Liver (tissue), 9 donors: Measurements from ENCODE around the gene LRGUK. TPM values are rescaled to one million over a fixed set of nuclear protein-coding genes. Genes with fewer than 3 reads are reported as not detected.

Source experiments
- DNase-seq: peaks from one replicate; pipeline ENCODE4 v3.0.0-alpha.2; 2017; ENCODE audit warnings: low spot score
- H3K27ac ChIP-seq, 2 donors: one replicate each; pipeline ENCODE4 v1.7.0; 2013; ENCODE audit warnings: inconsistent platforms in 2 of 2, low read length in 2 of 2, control low read depth in 1 of 2, low read depth in 1 of 2, mild to moderate bottlenecking in 1 of 2
- H3K27me3 ChIP-seq, 4 donors: one replicate each; pipeline versions ENCODE4 v1.6.1 to v1.7.0; 2013; ENCODE audit warnings: low read length in 3 of 4, inconsistent platforms in 1 of 4, mild to moderate bottlenecking in 1 of 4, moderate library complexity in 1 of 4; ENCODE audit not compliant: control insufficient read depth in 4 of 4, insufficient read depth in 4 of 4
- H3K36me3 ChIP-seq, 4 donors: one replicate each; pipeline versions ENCODE4 v1.6.1 to v1.7.0; 2013; ENCODE audit warnings: low read length in 3 of 4, mild to moderate bottlenecking in 3 of 4, low read depth in 1 of 4, moderate library complexity in 1 of 4; ENCODE audit not compliant: control insufficient read depth in 4 of 4, insufficient read depth in 3 of 4
- H3K4me1 ChIP-seq, 4 donors: one replicate each; pipeline versions ENCODE4 v1.6.1 to v1.7.0; 2013; ENCODE audit warnings: low read length in 3 of 4, mild to moderate bottlenecking in 3 of 4, moderate library complexity in 1 of 4; ENCODE audit not compliant: control insufficient read depth in 4 of 4, insufficient read depth in 4 of 4
- H3K4me3 ChIP-seq, 3 donors: one replicate each; pipeline versions ENCODE4 v1.6.1 to v1.7.0; 2013; ENCODE audit warnings: low read length in 3 of 3, control low read depth in 1 of 3, low read depth in 1 of 3, mild to moderate bottlenecking in 1 of 3
- H3K9ac ChIP-seq, 2 donors: one replicate each; pipeline ENCODE4 v1.7.0; 2013; ENCODE audit warnings: low read length in 2 of 2, mild to moderate bottlenecking in 2 of 2, moderate library complexity in 2 of 2, control low read depth in 1 of 2, low read depth in 1 of 2
- H3K9me3 ChIP-seq, 4 donors: one replicate each; pipeline versions ENCODE4 v1.6.1 to v1.7.0; 2013; ENCODE audit warnings: low read length in 3 of 4; ENCODE audit not compliant: control insufficient read depth in 4 of 4
- CTCF ChIP-seq: fragments of 150-350 bp; IDR thresholded peaks from 2 replicates; pipeline ENCODE4 v1.5.1; 2017; ENCODE audit warnings: improper control_type of control experiment, low read depth, low read length; ENCODE audit not compliant: missing input control
- EGR1 ChIP-seq, 2 donors: IDR thresholded peaks; 2 replicates each; pipeline ENCODE4 v1.6.1; 2016 to 2018; ENCODE audit warnings: antibody characterized with exemption in 2 of 2, low read depth in 2 of 2
- FOXA1 ChIP-seq: IDR thresholded peaks from 2 replicates; pipeline ENCODE4 v1.6.1; 2016; ENCODE audit warnings: antibody characterized with exemption
- FOXA2 ChIP-seq: IDR thresholded peaks from 2 replicates; pipeline ENCODE4 v1.6.1; 2016; ENCODE audit warnings: antibody characterized with exemption
- GABPA ChIP-seq, 2 donors: IDR thresholded peaks in 1 of 2; conservative IDR thresholded peaks in 1 of 2; 2 replicates each; pipeline ENCODE4 v1.6.1; 2016; ENCODE audit warnings: antibody characterized with exemption in 2 of 2, mild to moderate bottlenecking in 1 of 2, moderate library complexity in 1 of 2
- HNF4A ChIP-seq, 2 donors: conservative IDR thresholded peaks; 2 replicates each; pipeline ENCODE4 v1.6.1; 2016; ENCODE audit warnings: antibody characterized with exemption in 2 of 2, mild to moderate bottlenecking in 2 of 2
- HNF4G ChIP-seq: IDR thresholded peaks from 2 replicates; pipeline ENCODE4 v1.6.1; 2016; ENCODE audit warnings: antibody characterized with exemption
- JUND ChIP-seq, 2 donors: IDR thresholded peaks; 2 replicates each; pipeline ENCODE4 v1.6.1; 2016; ENCODE audit warnings: antibody characterized with exemption in 2 of 2
- NR2F2 ChIP-seq: IDR thresholded peaks from 2 replicates; pipeline ENCODE4 v1.6.1; 2016; ENCODE audit warnings: antibody characterized with exemption
- RAD21 ChIP-seq, 2 donors: IDR thresholded peaks; 2 replicates each; pipeline ENCODE4 v1.6.1; 2016; ENCODE audit warnings: antibody characterized with exemption in 2 of 2, mild to moderate bottlenecking in 2 of 2
- RXRA ChIP-seq, 2 donors: IDR thresholded peaks; 2 replicates each; pipeline ENCODE4 v1.6.1; 2017 to 2018; ENCODE audit warnings: antibody characterized with exemption in 2 of 2, mild to moderate bottlenecking in 1 of 2
- SP1 ChIP-seq: IDR thresholded peaks from 2 replicates; pipeline ENCODE4 v1.6.1; 2018; ENCODE audit warnings: antibody characterized with exemption, mild to moderate bottlenecking
- TAF1 ChIP-seq: conservative IDR thresholded peaks from 2 replicates; pipeline ENCODE4 v1.6.1; 2016; ENCODE audit warnings: antibody characterized with exemption, mild to moderate bottlenecking
- ZBTB33 ChIP-seq: IDR thresholded peaks from 2 replicates; pipeline ENCODE4 v1.6.1; 2016; ENCODE audit warnings: antibody characterized with exemption
- WGBS: extraction: QIAGEN DNeasy Blood & Tissue Kit; methylation state at CpG from one replicate; pipeline ENCODE4 v1.1.7; 2013; 5-methylcytosine and 5-hydroxymethylcytosine counted together
- polyA plus RNA-seq, 2 donors: library from polyadenylated mRNA; stranded (reverse) in 1 of 2; unstranded in 1 of 2; fragments of 200-250 nt in 1 of 2; fragments of >200 nt in 1 of 2; fragmentation: Nextera tagmentation in 1 of 2; extraction: Ambion mirVana in 1 of 2; gene quantifications; one replicate each; pipeline versions ENCODE4 v1.2.1 to v1.2.3, GENCODE V29; 2013 to 2015
- total RNA-seq, 2 donors: library from RNA; depleted of rRNA; stranded (reverse); fragments of >200 nt; gene quantifications; one replicate each; pipeline ENCODE4 v1.2.3, GENCODE V29; 2014
- TF ChIP-seq, protein P1 (sequence below): IDR thresholded peaks from 2 replicates; pipeline ENCODE4 v1.6.1; 2016; ENCODE audit warnings: antibody characterized with exemption
- TF ChIP-seq, protein P2 (sequence below): IDR thresholded peaks from 2 replicates; pipeline ENCODE4 v1.6.1; 2016; ENCODE audit warnings: antibody characterized with exemption
- donor health status: healthy.
- donor health status: healthy.
- donor health status: healthy.
- donor health status: healthy.
- donor health status: healthy.

Gene LRGUK
- total and polyA plus RNA-seq, 4 donors = 0.03 to 0.50 (median 0.12) TPM

DNA sequence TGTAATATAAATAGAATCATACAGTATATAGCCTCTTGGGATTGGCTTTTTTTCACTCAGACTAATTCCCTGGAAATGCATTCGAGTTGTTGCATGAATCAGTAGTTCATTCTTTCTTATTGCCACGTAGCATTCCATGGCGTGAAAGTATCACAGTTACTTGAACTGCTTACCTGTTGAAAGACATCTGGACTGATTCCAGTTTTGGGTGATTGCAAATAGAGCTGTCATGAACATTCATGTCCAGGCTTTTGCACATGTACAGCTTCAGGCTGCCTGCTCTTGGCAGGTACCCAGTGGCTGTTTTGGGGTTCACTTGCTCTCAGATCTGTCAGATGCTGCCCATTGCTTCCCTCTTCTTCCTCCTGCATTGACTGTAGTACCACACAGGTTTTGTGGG lies 54.9 kb downstream of the LRGUK start:
- no peaks in the 10 kb centered on the region for H3K4me1 ChIP-seq
- no peak for DNase-seq
- H3K36me3 ChIP-seq = no peaks in the 10 kb centered on the region
- no peaks in the 10 kb centered on the region for H3K27me3 ChIP-seq
- no peak overlapping the region for H3K4me3 ChIP-seq
- H3K9me3 ChIP-seq = no peaks in the 10 kb centered on the region
- WGBS = 58% methylated on average over 3 of the region's 3 CpGs
- no peak overlapping the region for H3K9ac ChIP-seq
- no peak overlapping the region for H3K27ac ChIP-seq
- TF ChIP-seq EGR1 (IDR thresholded peaks at IDR 0.05; ENCODE audit: low read depth in 2 of 2) (no peak), JUND (IDR thresholded peaks at IDR 0.05) (no peak), GABPA (IDR thresholded peaks at IDR 0.05 in 1 of 2, conservative IDR thresholded peaks at IDR 0.05 in 1 of 2) (no peak), TAF1 (no peak), FOXA1 (no peak), HNF4G (no peak)
- TF ChIP-seq, protein P1, sequence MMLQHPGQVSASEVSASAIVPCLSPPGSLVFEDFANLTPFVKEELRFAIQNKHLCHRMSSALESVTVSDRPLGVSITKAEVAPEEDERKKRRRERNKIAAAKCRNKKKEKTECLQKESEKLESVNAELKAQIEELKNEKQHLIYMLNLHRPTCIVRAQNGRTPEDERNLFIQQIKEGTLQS = no peak
- TF ChIP-seq, protein P2, sequence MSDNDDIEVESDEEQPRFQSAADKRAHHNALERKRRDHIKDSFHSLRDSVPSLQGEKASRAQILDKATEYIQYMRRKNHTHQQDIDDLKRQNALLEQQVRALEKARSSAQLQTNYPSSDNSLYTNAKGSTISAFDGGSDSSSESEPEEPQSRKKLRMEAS = no peak

DNA sequence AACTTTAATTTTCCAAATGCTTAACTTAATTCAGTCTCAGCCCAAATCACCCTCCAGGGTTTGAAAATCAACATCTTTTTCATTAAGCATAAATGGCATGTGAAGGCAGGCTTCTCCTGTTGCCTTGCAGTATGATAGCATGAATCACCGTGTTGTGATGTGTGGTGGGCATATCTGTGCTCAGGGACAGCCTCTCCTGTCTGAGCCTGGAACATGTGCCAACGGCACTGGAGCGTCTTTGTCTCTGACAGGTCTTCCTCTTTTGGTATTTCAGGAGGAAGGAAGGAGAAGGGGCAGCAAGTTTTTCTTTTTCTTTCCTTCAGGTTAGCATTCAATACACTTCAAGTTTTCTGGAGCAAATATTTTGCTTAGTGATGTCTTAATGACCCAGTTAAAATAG lies 57.6 kb downstream of the LRGUK start:
- no peak for DNase-seq
- no peaks in the 10 kb centered on the region for H3K36me3 ChIP-seq
- H3K9ac ChIP-seq = no peak overlapping the region
- WGBS = 83% methylated on average over 3 of the region's 3 CpGs
- peaks cover 0 to 5% (median 4%) of the 10 kb centered on the region in 4 donors for H3K4me1 ChIP-seq
- H3K27ac ChIP-seq = no peak overlapping the region
- TF ChIP-seq, protein P2 = no peak
- TF ChIP-seq GABPA (IDR thresholded peaks at IDR 0.05 in 1 of 2, conservative IDR thresholded peaks at IDR 0.05 in 1 of 2) (no peak), FOXA1 (no peak), FOXA2 (no peak), CTCF (no peak), HNF4A (conservative IDR thresholded peaks at IDR 0.05) (no peak), TAF1 (no peak), ZBTB33 (no peak), HNF4G (no peak), EGR1 (IDR thresholded peaks at IDR 0.05; ENCODE audit: low read depth in 2 of 2) (no peak), SP1 (no peak), RAD21 (IDR thresholded peaks at IDR 0.05) (no peak)
- H3K9me3 ChIP-seq = no peaks in the 10 kb centered on the region
- no peaks in the 10 kb centered on the region for H3K27me3 ChIP-seq
- H3K4me3 ChIP-seq = no peak overlapping the region

DNA sequence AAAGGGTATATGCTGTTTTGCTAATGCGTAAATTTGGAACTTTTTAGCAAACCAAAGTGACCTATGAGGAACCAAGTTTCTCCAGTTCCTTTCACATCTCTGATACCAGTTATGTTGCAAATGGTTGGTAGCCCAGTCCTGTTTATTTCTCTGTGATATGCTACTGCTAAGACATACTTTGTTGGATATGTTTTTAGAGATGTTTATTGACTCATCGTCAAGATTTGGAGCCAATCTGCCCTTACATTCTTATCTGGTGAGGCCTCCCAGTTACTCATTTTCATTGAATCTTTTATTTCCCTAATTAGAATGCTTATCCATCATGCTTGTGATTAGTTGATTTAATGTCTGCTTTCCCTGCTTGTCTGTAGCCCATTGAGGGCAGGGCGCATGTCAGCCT lies 58.9 kb downstream of the LRGUK start:
- Histone ChIP-seq H3K4me3 (no peak overlapping the region), H3K4me1 (peaks cover 0 to 6% (median 4%) of the 10 kb centered on the region in 4 donors), H3K27me3 (no peaks in the 10 kb centered on the region), H3K36me3 (no peaks in the 10 kb centered on the region), H3K9ac (no peak overlapping the region), H3K9me3 (no peaks in the 10 kb centered on the region), H3K27ac (no peak overlapping the region)
- no peak for DNase-seq
- WGBS = 64% methylated on average over 3 of the region's 3 CpGs
- TF ChIP-seq, protein P1 = no peak
- TF ChIP-seq RAD21 (IDR thresholded peaks at IDR 0.05) (no peak), CTCF (no peak), EGR1 (IDR thresholded peaks at IDR 0.05; ENCODE audit: low read depth in 2 of 2) (no peak), JUND (IDR thresholded peaks at IDR 0.05) (no peak), HNF4A (conservative IDR thresholded peaks at IDR 0.05) (no peak), GABPA (IDR thresholded peaks at IDR 0.05 in 1 of 2, conservative IDR thresholded peaks at IDR 0.05 in 1 of 2) (no peak), TAF1 (no peak), ZBTB33 (no peak), HNF4G (no peak), RXRA (IDR thresholded peaks at IDR 0.05) (no peak), NR2F2 (no peak)
- TF ChIP-seq, protein P2 = no peak
